ENCODE data around the gene VAV1.
"Not testable (repeated sequence)": the region's sequence is repeated elsewhere in the genome, so short reads cannot be mapped to it uniquely, and the experiment has no call there.

The VAV1 gene

DNA sequence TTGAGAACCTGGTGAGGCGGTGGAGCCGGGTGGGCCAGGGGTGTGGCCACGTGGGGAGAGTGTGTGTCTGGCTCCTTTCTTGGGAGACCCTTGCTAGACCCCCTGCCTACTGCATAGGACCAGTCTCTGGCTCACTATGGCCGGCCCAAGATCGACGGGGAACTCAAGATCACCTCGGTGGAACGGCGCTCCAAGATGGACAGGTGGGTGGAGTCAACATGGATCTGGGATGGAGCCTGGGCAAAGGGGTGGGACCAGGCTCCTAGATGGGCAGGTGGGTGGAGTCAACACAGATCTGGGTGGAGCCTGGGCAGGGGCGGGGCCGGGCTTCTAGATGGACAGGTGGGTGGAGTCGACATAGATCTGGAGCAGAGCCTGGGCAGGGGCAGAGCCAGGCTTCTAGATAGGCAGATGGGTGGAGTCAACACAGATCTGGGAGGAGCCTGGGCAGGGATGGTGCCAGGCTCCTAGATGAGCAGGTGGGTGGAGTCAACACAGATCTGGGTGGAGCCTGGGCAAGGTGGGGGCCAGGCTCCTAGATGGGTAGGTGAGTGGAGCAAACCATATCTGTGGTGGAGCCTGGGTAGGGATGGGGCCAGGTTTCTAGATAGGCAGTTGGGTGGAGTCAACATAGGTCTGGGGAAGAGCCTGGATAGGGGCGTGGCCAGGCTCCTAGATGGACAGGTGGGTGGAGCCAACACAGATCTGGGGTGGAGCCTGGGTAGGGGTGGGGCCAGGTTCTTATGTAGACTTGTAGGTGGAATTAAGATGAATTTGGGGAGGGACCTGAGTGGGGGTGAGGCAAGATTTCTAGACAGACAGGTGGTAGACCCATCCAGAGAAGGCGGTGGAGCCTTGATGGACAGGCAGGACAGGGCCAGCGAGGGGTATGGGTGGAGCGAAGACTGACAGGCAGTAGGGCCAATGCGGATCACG, 56.5 kb downstream of the VAV1 start:
- Histone ChIP-seq H3K27ac (replicated peaks) (no peak overlapping the region), H3K27me3 (ENCODE audit: insufficient read depth, poor library complexity, severe bottlenecking) (no peaks in the 10 kb centered on the region), H3K4me3 (replicated peaks; ENCODE audit: insufficient read depth, low read length) (no peak overlapping the region)
- TF ChIP-seq, protein P1, sequence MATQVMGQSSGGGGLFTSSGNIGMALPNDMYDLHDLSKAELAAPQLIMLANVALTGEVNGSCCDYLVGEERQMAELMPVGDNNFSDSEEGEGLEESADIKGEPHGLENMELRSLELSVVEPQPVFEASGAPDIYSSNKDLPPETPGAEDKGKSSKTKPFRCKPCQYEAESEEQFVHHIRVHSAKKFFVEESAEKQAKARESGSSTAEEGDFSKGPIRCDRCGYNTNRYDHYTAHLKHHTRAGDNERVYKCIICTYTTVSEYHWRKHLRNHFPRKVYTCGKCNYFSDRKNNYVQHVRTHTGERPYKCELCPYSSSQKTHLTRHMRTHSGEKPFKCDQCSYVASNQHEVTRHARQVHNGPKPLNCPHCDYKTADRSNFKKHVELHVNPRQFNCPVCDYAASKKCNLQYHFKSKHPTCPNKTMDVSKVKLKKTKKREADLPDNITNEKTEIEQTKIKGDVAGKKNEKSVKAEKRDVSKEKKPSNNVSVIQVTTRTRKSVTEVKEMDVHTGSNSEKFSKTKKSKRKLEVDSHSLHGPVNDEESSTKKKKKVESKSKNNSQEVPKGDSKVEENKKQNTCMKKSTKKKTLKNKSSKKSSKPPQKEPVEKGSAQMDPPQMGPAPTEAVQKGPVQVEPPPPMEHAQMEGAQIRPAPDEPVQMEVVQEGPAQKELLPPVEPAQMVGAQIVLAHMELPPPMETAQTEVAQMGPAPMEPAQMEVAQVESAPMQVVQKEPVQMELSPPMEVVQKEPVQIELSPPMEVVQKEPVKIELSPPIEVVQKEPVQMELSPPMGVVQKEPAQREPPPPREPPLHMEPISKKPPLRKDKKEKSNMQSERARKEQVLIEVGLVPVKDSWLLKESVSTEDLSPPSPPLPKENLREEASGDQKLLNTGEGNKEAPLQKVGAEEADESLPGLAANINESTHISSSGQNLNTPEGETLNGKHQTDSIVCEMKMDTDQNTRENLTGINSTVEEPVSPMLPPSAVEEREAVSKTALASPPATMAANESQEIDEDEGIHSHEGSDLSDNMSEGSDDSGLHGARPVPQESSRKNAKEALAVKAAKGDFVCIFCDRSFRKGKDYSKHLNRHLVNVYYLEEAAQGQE (IDR thresholded peaks at IDR 0.05; ENCODE audit: insufficient replicate concordance, low read depth), result no peak
- TF ChIP-seq, protein P2, sequence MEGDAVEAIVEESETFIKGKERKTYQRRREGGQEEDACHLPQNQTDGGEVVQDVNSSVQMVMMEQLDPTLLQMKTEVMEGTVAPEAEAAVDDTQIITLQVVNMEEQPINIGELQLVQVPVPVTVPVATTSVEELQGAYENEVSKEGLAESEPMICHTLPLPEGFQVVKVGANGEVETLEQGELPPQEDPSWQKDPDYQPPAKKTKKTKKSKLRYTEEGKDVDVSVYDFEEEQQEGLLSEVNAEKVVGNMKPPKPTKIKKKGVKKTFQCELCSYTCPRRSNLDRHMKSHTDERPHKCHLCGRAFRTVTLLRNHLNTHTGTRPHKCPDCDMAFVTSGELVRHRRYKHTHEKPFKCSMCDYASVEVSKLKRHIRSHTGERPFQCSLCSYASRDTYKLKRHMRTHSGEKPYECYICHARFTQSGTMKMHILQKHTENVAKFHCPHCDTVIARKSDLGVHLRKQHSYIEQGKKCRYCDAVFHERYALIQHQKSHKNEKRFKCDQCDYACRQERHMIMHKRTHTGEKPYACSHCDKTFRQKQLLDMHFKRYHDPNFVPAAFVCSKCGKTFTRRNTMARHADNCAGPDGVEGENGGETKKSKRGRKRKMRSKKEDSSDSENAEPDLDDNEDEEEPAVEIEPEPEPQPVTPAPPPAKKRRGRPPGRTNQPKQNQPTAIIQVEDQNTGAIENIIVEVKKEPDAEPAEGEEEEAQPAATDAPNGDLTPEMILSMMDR (IDR thresholded peaks at IDR 0.05; ENCODE audit: insufficient read depth, low read length), result no peak
- no peak for TF ChIP-seq POLR2AphosphoS5 (IDR thresholded peaks at IDR 0.05; ENCODE audit: low read depth)
- TF ChIP-seq GABPA (IDR thresholded peaks at IDR 0.05; ENCODE audit: low read depth), result no peak
- TF ChIP-seq SPI1 (IDR thresholded peaks at IDR 0.05; ENCODE audit: borderline replicate concordance, low read depth), result no peak
- DNase-seq (ENCODE audit: low read depth in 1 of 2, low spot score in 1 of 2), result peak; percentile 37 to 43

DNA sequence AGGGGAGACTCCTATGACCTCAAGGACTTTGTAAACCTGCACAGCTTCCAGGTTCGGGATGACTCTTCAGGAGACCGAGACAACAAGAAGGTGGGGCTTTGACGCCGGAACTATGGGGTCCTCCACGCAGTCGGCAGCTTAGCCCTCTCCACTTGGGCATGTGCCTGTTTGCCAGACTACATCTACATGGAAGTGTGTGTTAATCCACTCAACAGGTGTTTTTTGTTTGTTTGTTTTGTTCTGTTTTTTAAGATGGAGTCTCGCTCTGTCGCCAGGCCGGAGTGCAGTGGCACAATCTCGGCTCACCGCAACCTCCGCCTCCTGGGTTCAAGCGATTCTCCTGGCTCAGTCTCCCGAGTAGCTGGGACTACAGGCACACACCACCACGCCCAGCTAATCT, 57.3 kb downstream of the VAV1 start:
- not testable (repeated sequence) for H3K27me3 ChIP-seq (ENCODE audit: insufficient read depth, poor library complexity, severe bottlenecking); H3K4me3 ChIP-seq (replicated peaks; ENCODE audit: insufficient read depth, low read length); DNase-seq (ENCODE audit: low read depth in 1 of 2, low spot score in 1 of 2); H3K27ac ChIP-seq (replicated peaks)

DNA sequence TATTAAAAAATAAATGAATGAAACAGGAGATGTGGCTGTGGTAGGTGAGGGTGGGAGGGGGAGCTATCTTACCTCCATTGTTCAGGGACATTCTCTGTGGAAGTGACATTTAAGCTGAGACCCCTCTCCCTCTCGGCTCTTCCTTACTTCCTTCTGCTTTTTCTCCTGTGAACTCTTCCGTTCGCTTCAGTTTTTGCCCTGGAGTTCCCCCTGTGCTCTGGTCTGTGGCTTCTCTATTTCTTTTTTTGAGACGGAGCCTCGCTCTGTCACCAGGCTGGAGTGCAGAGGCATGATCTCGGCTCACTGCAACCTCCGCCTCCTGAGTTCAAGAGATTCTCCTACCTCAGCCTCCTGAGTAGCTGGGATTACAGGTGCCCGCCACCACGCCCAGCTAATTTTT, 58.6 kb downstream of the VAV1 start:
- DNase-seq (ENCODE audit: low read depth in 1 of 2, low spot score in 1 of 2), result peak in 1 of 2 experiments; percentile 71
- H3K27ac ChIP-seq (replicated peaks), result peak overlapping the region; percentile 4; the same call in 1 of the 2 replicates
- peak; percentile 64; the same call in 1 of the 2 replicates for TF ChIP-seq SPI1 (IDR thresholded peaks at IDR 0.05; ENCODE audit: borderline replicate concordance, low read depth)
- H3K27me3 ChIP-seq (ENCODE audit: insufficient read depth, poor library complexity, severe bottlenecking); H3K4me3 ChIP-seq (replicated peaks; ENCODE audit: insufficient read depth, low read length): not testable (repeated sequence)

DNA sequence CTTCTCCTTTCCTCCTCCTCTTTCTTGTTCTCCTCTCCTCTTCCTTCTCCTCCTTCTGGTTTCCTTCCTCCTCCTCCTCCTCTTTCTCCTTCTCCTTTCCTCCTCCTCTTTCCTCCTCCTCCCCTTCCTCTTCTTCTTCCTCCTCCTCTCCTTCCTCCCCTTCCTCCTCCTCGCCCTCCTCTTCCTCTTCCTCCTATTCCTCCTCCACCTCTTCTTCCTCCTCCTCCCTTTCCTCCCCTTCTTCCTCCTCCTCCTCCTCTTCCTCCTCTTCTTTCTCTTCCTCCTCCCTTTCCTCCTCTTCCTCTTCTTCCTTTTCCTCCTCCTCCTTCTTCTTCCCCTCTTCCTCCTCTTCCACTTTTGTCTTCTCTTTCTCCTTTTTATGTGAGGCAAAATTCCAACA, 59.9 kb downstream of the VAV1 start:
- DNase-seq (ENCODE audit: low read depth in 1 of 2, low spot score in 1 of 2), result peak in 1 of 2 experiments; percentile 26
- Histone ChIP-seq H3K4me3 (replicated peaks; ENCODE audit: insufficient read depth, low read length) (no peak overlapping the region), H3K27ac (replicated peaks) (no peak overlapping the region), H3K27me3 (ENCODE audit: insufficient read depth, poor library complexity, severe bottlenecking) (no peaks in the 10 kb centered on the region)
- TF ChIP-seq, protein P2 (IDR thresholded peaks at IDR 0.05; ENCODE audit: insufficient read depth, low read length), result no peak

DNA sequence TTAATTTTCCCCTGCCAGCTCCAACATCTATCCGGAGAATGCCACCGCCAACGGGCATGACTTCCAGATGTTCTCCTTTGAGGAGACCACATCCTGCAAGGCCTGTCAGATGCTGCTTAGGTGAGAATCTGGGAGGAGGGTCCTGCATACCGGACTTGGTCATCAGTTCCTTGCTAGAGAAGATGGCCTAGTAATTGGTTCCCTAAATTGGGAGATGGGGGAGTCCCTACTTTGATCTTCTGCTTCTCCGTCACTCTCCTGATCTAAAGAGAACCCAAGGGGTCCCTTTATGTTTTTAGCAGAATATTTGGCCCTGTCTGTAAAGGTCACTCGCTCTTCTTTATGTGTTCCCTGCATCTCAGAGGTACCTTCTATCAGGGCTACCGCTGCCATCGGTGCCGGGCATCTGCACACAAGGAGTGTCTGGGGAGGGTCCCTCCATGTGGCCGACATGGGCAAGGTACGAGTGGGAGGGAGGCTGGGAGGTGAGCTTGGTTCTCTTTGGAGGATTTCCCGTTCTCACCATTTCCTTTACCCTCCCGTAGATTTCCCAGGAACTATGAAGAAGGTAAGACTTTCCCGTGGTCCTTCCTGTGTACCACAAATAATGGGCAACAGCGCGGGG, 60.8 kb downstream of the VAV1 start:
- TF ChIP-seq, protein P1 (IDR thresholded peaks at IDR 0.05; ENCODE audit: insufficient replicate concordance, low read depth), result no peak
- TF ChIP-seq POLR2AphosphoS5 (IDR thresholded peaks at IDR 0.05; ENCODE audit: low read depth) (no peak), SPI1 (IDR thresholded peaks at IDR 0.05; ENCODE audit: borderline replicate concordance, low read depth) (no peak), GABPA (IDR thresholded peaks at IDR 0.05; ENCODE audit: low read depth) (no peak)
- TF ChIP-seq, protein P2 (IDR thresholded peaks at IDR 0.05; ENCODE audit: insufficient read depth, low read length), result no peak

More for the DNA sequence above, 60.8 kb downstream of the VAV1 start:
- no peak for DNase-seq (ENCODE audit: low read depth in 1 of 2, low spot score in 1 of 2)
- Histone ChIP-seq H3K4me3 (replicated peaks; ENCODE audit: insufficient read depth, low read length) (no peak overlapping the region), H3K27ac (replicated peaks) (no peak overlapping the region), H3K27me3 (ENCODE audit: insufficient read depth, poor library complexity, severe bottlenecking) (no peaks in the 10 kb centered on the region)

All from HL-60 (cell line).